SK-N-SH (cell line): Measurements from ENCODE around the gene GGPS1.
"Not testable (repeated sequence)": the region's sequence is repeated elsewhere in the genome, so short reads cannot be mapped to it uniquely, and the experiment has no call there.

Source experiments
- CHD2 ChIP-seq: fragments of 150-350 bp; IDR thresholded peaks from 2 replicates; pipeline ENCODE4 v1.6.1; 2018; ENCODE audit warnings: low read length; ENCODE audit not compliant: partially characterized antibody
- CTCF ChIP-seq: fragments of 200-600 bp; sonication (generic); IDR thresholded peaks from 2 replicates; pipeline ENCODE4 v1.6.1; 2017; ENCODE audit warnings: antibody characterized with exemption, mild to moderate bottlenecking, moderate library complexity
- EZH2phosphoT487 ChIP-seq: fragments of 200-600 bp; sonication (generic); IDR thresholded peaks from 2 replicates; pipeline ENCODE4 v1.6.1; 2017; ENCODE audit warnings: low read depth, mixed run types, mild to moderate bottlenecking, antibody characterized with exemption, moderate library complexity, borderline replicate concordance
- FOXM1 ChIP-seq: IDR thresholded peaks from 2 replicates; pipeline ENCODE4 v1.4.0; 2012; ENCODE audit warnings: low read depth, mild to moderate bottlenecking
- JUND ChIP-seq: IDR thresholded peaks from 2 replicates; pipeline ENCODE4 v1.4.0; 2012
- PBX3 ChIP-seq: IDR thresholded peaks from 2 replicates; pipeline ENCODE4; 2012
- POLR2AphosphoS5 ChIP-seq: IDR thresholded peaks from 2 replicates; pipeline ENCODE4 v1.6.1; 2012; ENCODE audit warnings: low read depth, low read length
- RCOR1 ChIP-seq: fragments of 150-350 bp; IDR thresholded peaks from 2 replicates; pipeline ENCODE4 v1.6.1; 2017; ENCODE audit warnings: antibody characterized with exemption, low read length
- SIN3A ChIP-seq: IDR thresholded peaks from 2 replicates; pipeline ENCODE4 v1.6.1; 2012; ENCODE audit warnings: low read depth, mild to moderate bottlenecking, low read length, moderate library complexity, borderline replicate concordance
- TAF1 ChIP-seq: IDR thresholded peaks from 2 replicates; pipeline ENCODE4 v1.6.1; 2012; ENCODE audit warnings: low read depth, mild to moderate bottlenecking, low read length, moderate library complexity, borderline replicate concordance
- YY1 ChIP-seq: IDR thresholded peaks from 2 replicates; pipeline ENCODE4 v1.4.0; 2012; ENCODE audit warnings: low read depth, mild to moderate bottlenecking
- TF ChIP-seq, protein P1 (sequence below): fragments of 150-350 bp; IDR thresholded peaks from 2 replicates; pipeline ENCODE4 v1.6.1; 2017; ENCODE audit warnings: antibody characterized with exemption, low read length, low read depth, borderline replicate concordance

GRCh38 chr1:235381955-235382739 is 53.8 kb downstream of the GGPS1 start:
- not testable (repeated sequence) for TF ChIP-seq TAF1, CTCF, SIN3A, POLR2AphosphoS5, JUND, CHD2, FOXM1, YY1, RCOR1, EZH2phosphoT487, PBX3
- TF ChIP-seq, protein P1, sequence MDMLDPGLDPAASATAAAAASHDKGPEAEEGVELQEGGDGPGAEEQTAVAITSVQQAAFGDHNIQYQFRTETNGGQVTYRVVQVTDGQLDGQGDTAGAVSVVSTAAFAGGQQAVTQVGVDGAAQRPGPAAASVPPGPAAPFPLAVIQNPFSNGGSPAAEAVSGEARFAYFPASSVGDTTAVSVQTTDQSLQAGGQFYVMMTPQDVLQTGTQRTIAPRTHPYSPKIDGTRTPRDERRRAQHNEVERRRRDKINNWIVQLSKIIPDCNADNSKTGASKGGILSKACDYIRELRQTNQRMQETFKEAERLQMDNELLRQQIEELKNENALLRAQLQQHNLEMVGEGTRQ = not testable (repeated sequence)
